Measurements from ENCODE around the gene PKNOX2.

- TF ChIP-seq REST (IDR thresholded peaks at IDR 0.05; ENCODE audit: insufficient replicate concordance, low read depth) (no peak), CTCF (IDR thresholded peaks at IDR 0.05; ENCODE audit: insufficient read depth, low read length) (no peak)
Measured at GRCh38 chr11:125177543-125177942, 13.0 kb downstream of the PKNOX2 start.
